OCI-LY1 (cell line): ENCODE measurements around the gene PLCB4.

Experiments
- H2AFZ ChIP-seq: fragments of 200-600 bp; sonication (generic), shearing (Covaris generic); 2 replicates; pipeline ENCODE4 v1.6.0; 2014; ENCODE audit warnings: antibody characterized with exemption, mild to moderate bottlenecking, low read length
- H3F3A ChIP-seq: fragments of 200-600 bp; sonication (generic), shearing (Covaris generic); 2 replicates; pipeline ENCODE4 v1.6.0; 2014; ENCODE audit warnings: mild to moderate bottlenecking, antibody characterized with exemption, low read length, moderate library complexity; ENCODE audit not compliant: insufficient read depth
- H3K27ac ChIP-seq: fragments of 200-600 bp; sonication (generic); 2 replicates; pipeline ENCODE4 v1.5.1; 2014; ENCODE audit warnings: low read length, mixed run types, mild to moderate bottlenecking, low read depth; ENCODE audit not compliant: poor library complexity, severe bottlenecking
- H3K27me3 ChIP-seq: fragments of 200-600 bp; sonication (generic); 2 replicates; pipeline ENCODE4 v1.6.0; 2014; ENCODE audit warnings: antibody characterized with exemption, mild to moderate bottlenecking, low read length, moderate library complexity; ENCODE audit not compliant: insufficient read depth
- H3K36me3 ChIP-seq: fragments of 200-600 bp; sonication (generic); 2 replicates; pipeline ENCODE4 v1.6.1; 2014; ENCODE audit warnings: mild to moderate bottlenecking, antibody characterized with exemption, low read length, moderate library complexity, mixed read lengths; ENCODE audit not compliant: insufficient read depth
- H3K4me1 ChIP-seq: fragments of 200-600 bp; sonication (generic); 2 replicates; pipeline ENCODE4 v1.5.1; 2014; ENCODE audit warnings: mild to moderate bottlenecking, low read length, moderate library complexity; ENCODE audit not compliant: insufficient read depth, severe bottlenecking
- H3K4me2 ChIP-seq: fragments of 200-600 bp; sonication (generic), shearing (Covaris generic); 2 replicates; pipeline ENCODE4 v1.6.1; 2014; ENCODE audit warnings: low read length
- H3K4me3 ChIP-seq: fragments of 200-600 bp; sonication (generic); 2 replicates; pipeline ENCODE4 v1.5.1; 2014; ENCODE audit warnings: low read length, low read depth, mild to moderate bottlenecking, mixed read lengths; ENCODE audit not compliant: poor library complexity, severe bottlenecking
- H3K79me2 ChIP-seq: fragments of 200-600 bp; shearing (Covaris generic); 2 replicates; pipeline ENCODE4 v1.6.1; 2016; ENCODE audit warnings: mixed run types, low read length, mixed read lengths; ENCODE audit not compliant: insufficient read depth
- H3K9ac ChIP-seq: fragments of 200-600 bp; sonication (generic), shearing (Covaris generic); 2 replicates; pipeline ENCODE4 v1.6.1; 2014; ENCODE audit warnings: mild to moderate bottlenecking, low read length, mixed read lengths
- H3K9me2 ChIP-seq: fragments of 200-600 bp; sonication (generic), shearing (Covaris generic); 2 replicates; pipeline ENCODE4 v1.6.1; 2014; ENCODE audit warnings: low read depth, mild to moderate bottlenecking, low read length, mixed read lengths
- H3K9me3 ChIP-seq: fragments of 200-600 bp; shearing (Covaris generic); 2 replicates; pipeline ENCODE4 v1.6.1; 2014; ENCODE audit warnings: low read length, mixed read lengths
- H4K20me1 ChIP-seq: fragments of 200-600 bp; sonication (generic), shearing (Covaris generic); 2 replicates; pipeline ENCODE4 v1.6.0; 2016; ENCODE audit warnings: mild to moderate bottlenecking, low read length; ENCODE audit not compliant: insufficient read depth
- CTCF ChIP-seq: fragments of 200-600 bp; sonication (generic), shearing (Covaris generic); IDR thresholded peaks from 2 replicates; pipeline ENCODE4 v1.5.1; 2017; ENCODE audit warnings: mild to moderate bottlenecking, antibody characterized with exemption, low read length, moderate library complexity, mixed read lengths
- EZH2 ChIP-seq: fragments of 200-600 bp; sonication (generic), shearing (Covaris generic); IDR thresholded peaks from 2 replicates; pipeline ENCODE4 v1.8.0; 2017; ENCODE audit warnings: borderline replicate concordance, mixed run types, mild to moderate bottlenecking, antibody characterized with exemption, low read length, moderate library complexity, mixed read lengths

Gene PLCB4

DNA sequence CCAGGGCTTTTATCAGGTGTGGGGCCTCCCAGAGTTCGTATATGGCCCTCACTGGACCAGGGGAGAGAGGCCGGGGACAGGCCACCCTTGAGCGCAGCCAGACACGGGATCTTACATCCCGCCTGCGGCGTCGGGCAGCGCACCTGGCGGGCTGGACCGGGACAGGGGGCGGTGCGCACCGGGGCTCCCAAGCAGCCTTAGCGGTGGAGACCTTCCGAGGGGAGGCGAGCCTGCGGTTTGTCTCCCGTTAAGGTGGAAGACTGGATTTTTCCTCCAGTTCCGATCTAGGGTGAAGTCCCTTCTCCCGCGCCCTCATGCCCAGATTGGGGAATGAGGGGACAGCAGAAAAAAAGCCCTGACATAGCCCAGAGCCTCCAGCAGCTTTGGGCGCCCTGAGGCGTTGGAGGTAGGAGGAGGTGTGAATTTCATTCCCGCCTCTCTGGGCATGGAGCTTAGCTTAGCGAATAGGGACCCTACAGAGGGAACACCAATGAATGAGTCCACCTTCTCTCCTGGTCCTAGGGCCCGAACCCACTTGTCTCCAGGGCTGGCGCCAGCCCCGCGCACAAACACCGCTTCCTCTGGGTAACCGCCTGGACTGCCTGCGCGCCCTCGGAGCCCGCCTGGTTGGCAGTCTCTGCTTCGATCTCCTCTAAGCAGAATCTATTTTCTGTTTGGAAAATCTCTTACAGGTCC lies 438.8 kb downstream of the PLCB4 start:
- H3K27ac ChIP-seq = no peak overlapping the region
- H3F3A ChIP-seq = no peaks in the 10 kb centered on the region
- H3K4me1 ChIP-seq = no peaks in the 10 kb centered on the region
- no peaks in the 10 kb centered on the region for H3K27me3 ChIP-seq
- no peak overlapping the region for H2AFZ ChIP-seq
- no peak for TF ChIP-seq EZH2
- TF ChIP-seq CTCF = no peak
- H3K79me2 ChIP-seq = no peaks in the 10 kb centered on the region
- no peaks in the 10 kb centered on the region for H3K36me3 ChIP-seq
- H3K4me2 ChIP-seq = no peak overlapping the region
- no peaks in the 10 kb centered on the region for H3K9me3 ChIP-seq
- no peaks in the 10 kb centered on the region for H3K9me2 ChIP-seq
- no peaks in the 10 kb centered on the region for H4K20me1 ChIP-seq
- H3K4me3 ChIP-seq = no peak overlapping the region
- no peak overlapping the region for H3K9ac ChIP-seq

DNA sequence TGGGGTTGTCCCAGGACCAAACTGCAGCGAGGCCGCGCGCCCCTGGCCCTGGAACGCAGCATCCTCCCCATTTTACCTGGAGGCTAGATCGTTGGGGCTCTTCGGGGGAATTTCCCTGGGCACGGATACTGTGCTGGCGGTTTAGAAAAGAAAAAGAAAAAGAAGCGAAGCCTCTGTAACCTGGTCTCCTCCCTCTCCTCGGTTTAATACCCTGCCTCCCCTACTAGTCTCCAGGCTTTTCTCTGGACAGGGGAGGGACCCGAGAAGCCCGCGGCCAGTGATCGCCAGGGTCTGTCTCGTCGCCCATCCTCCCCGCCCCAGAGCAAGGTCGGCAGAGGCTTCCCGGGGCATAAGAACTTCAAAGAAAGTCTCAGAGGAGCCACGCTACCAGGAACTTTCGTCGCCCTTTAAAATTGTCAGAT lies 439.4 kb downstream of the PLCB4 start:
- Histone ChIP-seq H3K4me3 (no peak overlapping the region), H2AFZ (no peak overlapping the region), H3K9me2 (no peaks in the 10 kb centered on the region), H3K79me2 (no peaks in the 10 kb centered on the region), H3F3A (no peaks in the 10 kb centered on the region), H3K9ac (no peak overlapping the region), H3K27me3 (no peaks in the 10 kb centered on the region), H3K9me3 (no peaks in the 10 kb centered on the region), H3K36me3 (no peaks in the 10 kb centered on the region), H4K20me1 (no peaks in the 10 kb centered on the region), H3K4me1 (no peaks in the 10 kb centered on the region), H3K27ac (no peak overlapping the region), H3K4me2 (no peak overlapping the region)
- TF ChIP-seq CTCF (no peak), EZH2 (no peak)

DNA sequence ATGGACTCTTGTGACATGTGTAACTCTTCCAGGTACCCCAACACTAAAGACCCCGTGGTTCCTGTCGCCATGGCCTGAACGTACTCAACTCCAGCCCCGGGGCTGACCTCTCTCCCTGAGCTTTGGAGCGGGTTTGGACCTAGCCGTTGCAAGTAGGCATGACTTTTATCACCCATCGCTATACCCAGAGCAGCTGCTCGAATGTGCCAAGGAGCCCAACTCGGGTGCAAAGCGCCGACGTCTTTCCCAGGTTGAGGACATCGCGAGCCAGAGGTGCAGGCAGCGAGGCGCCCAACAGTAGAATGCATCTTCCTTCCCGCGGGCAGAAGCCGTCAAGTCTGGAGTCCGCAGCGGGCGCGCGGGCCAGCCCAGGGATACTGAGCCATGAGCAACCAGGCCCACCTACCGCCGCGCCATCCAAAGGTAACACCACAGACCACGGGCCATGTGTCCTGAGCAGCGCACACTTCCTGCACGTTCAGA lies 439.9 kb downstream of the PLCB4 start:
- H3K27me3 ChIP-seq = no peaks in the 10 kb centered on the region
- TF ChIP-seq CTCF = no peak
- no peak for TF ChIP-seq EZH2
- no peak overlapping the region for H3K4me2 ChIP-seq
- H3K27ac ChIP-seq = no peak overlapping the region
- no peaks in the 10 kb centered on the region for H3K79me2 ChIP-seq
- H3F3A ChIP-seq = no peaks in the 10 kb centered on the region
- H3K36me3 ChIP-seq = no peaks in the 10 kb centered on the region
- H3K4me3 ChIP-seq = no peak overlapping the region
- H2AFZ ChIP-seq = no peak overlapping the region
- no peak overlapping the region for H3K9ac ChIP-seq
- H3K9me3 ChIP-seq = no peaks in the 10 kb centered on the region
- no peaks in the 10 kb centered on the region for H3K9me2 ChIP-seq
- no peaks in the 10 kb centered on the region for H4K20me1 ChIP-seq
- no peaks in the 10 kb centered on the region for H3K4me1 ChIP-seq
